Suprapubic skin (tissue), 3 donors: ENCODE measurements around the gene PARN.

ENCODE experiments used
- POLR2AphosphoS5 ChIP-seq, 3 donors: sonication (generic); formaldehyde crosslinking; IDR thresholded peaks; one replicate each; pipeline ENCODE4 v1.6.1; 2017; ENCODE audit warnings: antibody characterized with exemption in 3 of 3
- TF ChIP-seq, protein P1 (sequence below), 2 donors: fragments of 200-600 bp in 1 of 2; fragments of 450-650 bp in 1 of 2; sonication (generic) in 1 of 2; IDR thresholded peaks; one replicate each; pipeline ENCODE4 v1.5.1; 2016 to 2019; ENCODE audit warnings: antibody characterized with exemption in 2 of 2, mild to moderate bottlenecking in 1 of 2, moderate library complexity in 1 of 2

DNA sequence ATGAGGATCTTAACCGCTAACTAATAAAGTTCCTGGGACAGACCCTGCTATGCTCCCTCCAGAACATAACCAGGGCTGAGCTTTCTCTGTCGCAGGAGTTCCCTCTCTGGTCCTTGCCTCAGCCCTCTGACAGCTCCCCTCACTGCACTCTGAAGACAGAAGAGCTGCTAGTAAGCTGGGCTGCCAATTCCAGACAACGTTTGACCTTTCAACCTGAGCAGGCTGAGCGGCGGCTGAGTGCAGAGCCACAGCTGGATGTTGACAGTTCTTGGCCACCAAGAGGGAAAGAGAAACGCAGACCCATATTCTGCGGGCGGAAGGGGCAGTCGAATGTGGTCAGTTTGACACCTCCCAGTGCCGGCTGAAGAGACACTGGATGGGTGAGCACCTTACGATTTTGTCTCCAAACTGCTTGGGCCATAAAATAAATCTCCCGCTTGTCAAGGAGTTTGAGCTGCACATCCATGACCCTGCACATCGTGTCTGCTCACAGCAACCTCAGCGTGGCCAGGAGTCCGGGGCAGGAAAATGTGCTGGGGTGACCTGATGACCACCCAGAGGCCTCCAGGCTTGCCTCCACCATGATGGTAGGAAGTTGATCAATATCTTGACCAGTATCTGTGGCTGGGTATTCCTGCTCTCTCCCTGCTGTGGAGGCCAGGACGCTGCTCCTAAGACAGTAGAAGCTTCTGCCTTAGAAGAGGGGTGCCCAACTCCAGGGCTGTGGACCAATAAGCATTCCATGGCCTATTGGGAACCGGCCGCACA, 209.2 kb downstream of the PARN start:
- TF ChIP-seq, protein P1, sequence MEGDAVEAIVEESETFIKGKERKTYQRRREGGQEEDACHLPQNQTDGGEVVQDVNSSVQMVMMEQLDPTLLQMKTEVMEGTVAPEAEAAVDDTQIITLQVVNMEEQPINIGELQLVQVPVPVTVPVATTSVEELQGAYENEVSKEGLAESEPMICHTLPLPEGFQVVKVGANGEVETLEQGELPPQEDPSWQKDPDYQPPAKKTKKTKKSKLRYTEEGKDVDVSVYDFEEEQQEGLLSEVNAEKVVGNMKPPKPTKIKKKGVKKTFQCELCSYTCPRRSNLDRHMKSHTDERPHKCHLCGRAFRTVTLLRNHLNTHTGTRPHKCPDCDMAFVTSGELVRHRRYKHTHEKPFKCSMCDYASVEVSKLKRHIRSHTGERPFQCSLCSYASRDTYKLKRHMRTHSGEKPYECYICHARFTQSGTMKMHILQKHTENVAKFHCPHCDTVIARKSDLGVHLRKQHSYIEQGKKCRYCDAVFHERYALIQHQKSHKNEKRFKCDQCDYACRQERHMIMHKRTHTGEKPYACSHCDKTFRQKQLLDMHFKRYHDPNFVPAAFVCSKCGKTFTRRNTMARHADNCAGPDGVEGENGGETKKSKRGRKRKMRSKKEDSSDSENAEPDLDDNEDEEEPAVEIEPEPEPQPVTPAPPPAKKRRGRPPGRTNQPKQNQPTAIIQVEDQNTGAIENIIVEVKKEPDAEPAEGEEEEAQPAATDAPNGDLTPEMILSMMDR (IDR thresholded peaks at IDR 0.05), result no peak
- no peak for TF ChIP-seq POLR2AphosphoS5 (IDR thresholded peaks at IDR 0.05)
